ENCODE measurements around the gene DCAF11. TPM values are rescaled to one million over a fixed set of nuclear protein-coding genes. Genes with fewer than 3 reads are reported as not detected.

DCAF11 gene
- total and polyA plus RNA-seq, 2 of the 13 experiments (the other 11 are each of a cell fraction or from before 2014, with no cell fraction given) = 150 to 257 TPM

GRCh38 chr14:24130717-24131548 lies 16.4 kb downstream of the DCAF11 start (continued):
- TF ChIP-seq ZNF772 (CRISPR knock-in tag; IDR thresholded peaks at IDR 0.05) (peak; percentile 85), HMGXB3 (CRISPR knock-in tag; IDR thresholded peaks at IDR 0.05; ENCODE audit: borderline replicate concordance) (0 out of 2 replicates have a peak, but pooled peaks have one; percentile 12), ASH2L (IDR thresholded peaks at IDR 0.05; ENCODE audit: insufficient read length, low read depth, low read length) (peak; percentile 32), SALL1 (CRISPR knock-in tag; IDR thresholded peaks at IDR 0.05) (peak; percentile 83), IKZF5 (CRISPR knock-in tag; IDR thresholded peaks at IDR 0.05) (peak; percentile 81), RXRB (CRISPR knock-in tag; IDR thresholded peaks at IDR 0.05; ENCODE audit: borderline replicate concordance) (peak; percentile 89), ZNF24 (IDR thresholded peaks at IDR 0.05) (no peak), ZNF607 (CRISPR knock-in tag; IDR thresholded peaks at IDR 0.05; ENCODE audit: borderline replicate concordance) (0 out of 2 replicates have a peak, but pooled peaks have one; percentile 23), ZNF850 (CRISPR knock-in tag; conservative IDR thresholded peaks at IDR 0.05) (no peak), ZBTB44 (CRISPR knock-in tag; IDR thresholded peaks at IDR 0.05) (0 out of 2 replicates have a peak, but pooled peaks have one; percentile 48), AHR (CRISPR knock-in tag; IDR thresholded peaks at IDR 0.05) (0 out of 2 replicates have a peak, but pooled peaks have one; percentile 78), SIX1 (CRISPR knock-in tag; IDR thresholded peaks at IDR 0.05; ENCODE audit: borderline replicate concordance) (0 out of 2 replicates have a peak, but pooled peaks have one; percentile 33), KLF9 (CRISPR knock-in tag; IDR thresholded peaks at IDR 0.05; ENCODE audit: low read depth) (no peak; the same call in 1 of the 2 replicates), ZNF101 (CRISPR knock-in tag; IDR thresholded peaks at IDR 0.05; ENCODE audit: borderline replicate concordance, low read depth) (no peak), ZFY (CRISPR knock-in tag; IDR thresholded peaks at IDR 0.05) (peak; percentile 53; the same call in 1 of the 2 replicates), NFE2L1 (CRISPR knock-in tag; IDR thresholded peaks at IDR 0.05; ENCODE audit: borderline replicate concordance) (peak; percentile 47; the same call in 1 of the 2 replicates), ERF (CRISPR knock-in tag; IDR thresholded peaks at IDR 0.05) (peak; percentile 50), NFRKB (IDR thresholded peaks at IDR 0.05) (no peak), ATF1 (CRISPR knock-in tag; IDR thresholded peaks at IDR 0.05) (no peak), ZNF660 (CRISPR knock-in tag; IDR thresholded peaks at IDR 0.05; ENCODE audit: borderline replicate concordance, low read depth) (no peak), CCDC6 (CRISPR knock-in tag; IDR thresholded peaks at IDR 0.05) (no peak), SAP130 (CRISPR knock-in tag; IDR thresholded peaks at IDR 0.05; ENCODE audit: low read depth) (peak; percentile 95)
